KMS-11 (cell line): Measurements from ENCODE around the gene SPECC1.

Experiments
- H2AFZ ChIP-seq: fragments of 200-600 bp; sonication (generic); 2 replicates; pipeline ENCODE4 v1.6.1; 2016; ENCODE audit warnings: antibody characterized with exemption, mixed run types, low read depth
- H3K27ac ChIP-seq: fragments of 200-600 bp; sonication (generic); 2 replicates; pipeline ENCODE4 v1.6.1; 2016; ENCODE audit warnings: mild to moderate bottlenecking, mixed run types
- H3K27me3 ChIP-seq: fragments of 200-600 bp; sonication (generic); 2 replicates; pipeline ENCODE4 v1.6.1; 2017; ENCODE audit warnings: mild to moderate bottlenecking, low read depth, mixed run types, moderate library complexity; ENCODE audit not compliant: insufficient read depth
- H3K36me3 ChIP-seq: fragments of 200-600 bp; sonication (generic); 2 replicates; pipeline ENCODE4 v1.6.1; 2017; ENCODE audit warnings: mild to moderate bottlenecking, mixed run types; ENCODE audit not compliant: insufficient read depth
- H3K4me1 ChIP-seq: fragments of 200-600 bp; sonication (generic); 2 replicates; pipeline ENCODE4 v1.6.1; 2016; ENCODE audit warnings: mild to moderate bottlenecking, low read depth, mixed run types; ENCODE audit not compliant: poor library complexity, severe bottlenecking
- H3K4me2 ChIP-seq: fragments of 200-600 bp; sonication (generic); 2 replicates; pipeline ENCODE4 v1.7.0; 2016; ENCODE audit warnings: mild to moderate bottlenecking, mixed run types
- H3K4me3 ChIP-seq: fragments of 200-600 bp; sonication (generic); IDR thresholded peaks from 2 replicates; pipeline ENCODE4 v1.6.1; 2017; ENCODE audit warnings: low read depth, low read length, mixed read lengths; ENCODE audit not compliant: insufficient read depth
- H3K79me2 ChIP-seq: fragments of 200-600 bp; sonication (generic); 2 replicates; pipeline ENCODE4 v1.6.1; 2016; ENCODE audit warnings: low read depth, mixed run types; ENCODE audit not compliant: insufficient read depth
- H3K9ac ChIP-seq: fragments of 200-600 bp; sonication (generic); 2 replicates; pipeline ENCODE4 v1.6.1; 2016; ENCODE audit warnings: mild to moderate bottlenecking, mixed run types
- H4K20me1 ChIP-seq: fragments of 200-600 bp; sonication (generic); 2 replicates; pipeline ENCODE4 v1.6.1; 2016; ENCODE audit warnings: mild to moderate bottlenecking, mixed run types; ENCODE audit not compliant: insufficient read depth
- TF ChIP-seq, protein P1 (sequence below): fragments of 200-600 bp; sonication (generic); conservative IDR thresholded peaks from 2 replicates; pipeline ENCODE4 v1.6.1; 2017; ENCODE audit warnings: low read depth, mild to moderate bottlenecking, antibody characterized with exemption, low read length, moderate library complexity, mixed read lengths

Gene SPECC1

DNA sequence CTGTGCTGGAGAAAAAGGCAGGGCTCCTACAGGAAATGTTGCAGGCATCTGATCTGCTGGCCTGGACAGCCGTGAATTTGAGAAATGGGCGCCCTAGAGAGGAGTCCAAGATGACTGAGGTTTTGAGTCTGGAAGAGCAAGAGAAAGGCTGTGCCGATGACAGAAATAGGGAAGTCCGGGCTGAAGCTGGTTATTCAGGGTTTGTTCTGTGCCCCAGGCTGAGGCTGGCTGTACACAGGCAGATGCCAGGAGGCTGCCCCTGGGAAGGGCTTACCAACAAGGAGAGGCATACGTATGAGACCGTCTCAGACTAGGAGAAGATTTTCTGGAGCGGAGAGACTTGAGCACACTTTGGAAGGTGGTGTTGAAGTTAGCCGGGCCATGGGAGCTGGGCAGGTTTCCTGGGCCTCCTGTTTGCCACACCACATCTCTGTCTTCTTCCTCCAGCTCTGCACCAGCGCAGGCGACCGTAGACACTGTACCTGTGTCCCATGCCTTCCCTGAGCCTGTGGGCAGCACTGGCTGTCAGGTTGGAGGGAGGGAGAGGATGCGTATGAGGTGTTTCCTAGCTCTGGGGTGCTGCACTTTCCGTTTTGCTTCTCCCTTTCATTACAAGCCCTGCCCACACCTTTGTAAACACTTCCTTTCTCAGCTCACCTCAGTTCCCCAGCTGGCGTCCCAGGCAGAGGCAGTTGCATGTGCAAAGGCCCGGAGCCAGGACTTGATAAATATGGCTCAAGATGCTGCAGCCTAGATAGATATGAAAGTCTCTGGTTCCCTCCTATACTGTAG lies 80.8 kb downstream of the SPECC1 start:
- no peak overlapping the region for H3K4me2 ChIP-seq
- no peaks in the 10 kb centered on the region for H3K79me2 ChIP-seq
- peaks cover 20% of the 10 kb centered on the region for H3K4me1 ChIP-seq

DNA sequence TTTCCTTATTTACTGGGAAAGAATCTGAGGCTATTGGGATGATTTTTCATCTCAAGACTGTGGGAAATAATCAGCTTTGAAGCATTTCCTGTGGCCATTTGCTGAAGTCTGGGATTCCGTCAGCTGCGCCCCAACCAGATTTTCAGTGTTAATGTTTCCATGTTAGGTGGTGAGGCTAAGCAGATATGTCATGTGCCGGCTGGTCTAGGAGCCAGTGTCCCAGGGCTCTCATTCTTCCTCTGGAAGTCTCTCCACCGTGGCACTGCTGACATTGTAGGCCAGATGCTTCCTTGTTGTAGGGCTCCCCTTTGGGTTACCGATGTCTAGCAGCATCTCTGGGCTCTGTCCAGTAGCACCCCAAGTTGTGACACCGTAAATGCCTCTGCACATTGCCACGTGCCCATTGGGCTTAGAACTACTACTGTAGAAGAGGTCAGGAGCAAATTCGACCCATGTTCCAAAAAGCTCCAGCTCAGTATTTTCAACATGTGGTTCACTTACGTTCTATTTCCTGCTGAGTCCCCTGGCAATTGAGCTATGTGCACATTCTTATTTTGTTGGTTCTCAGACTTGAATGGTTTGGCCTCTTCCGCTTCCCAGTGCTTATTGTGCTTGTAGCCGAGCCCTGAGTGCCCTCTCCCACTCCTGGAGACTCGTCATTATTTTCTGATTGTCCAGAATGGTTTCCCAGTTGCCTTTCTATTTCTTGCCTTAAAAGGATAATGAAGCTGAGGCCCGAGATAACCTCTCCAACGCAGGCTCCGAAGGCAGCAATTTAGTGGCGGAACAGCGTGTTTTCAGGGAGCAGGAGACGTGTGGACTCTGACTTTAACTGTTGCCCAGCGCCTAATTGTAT lies 82.2 kb downstream of the SPECC1 start:
- Histone ChIP-seq H3K4me2 (no peak overlapping the region), H4K20me1 (no peaks in the 10 kb centered on the region), H2AFZ (no peak overlapping the region), H3K27ac (no peak overlapping the region), H3K27me3 (no peaks in the 10 kb centered on the region), H3K36me3 (no peaks in the 10 kb centered on the region), H3K4me3 (no peak overlapping the region), H3K9ac (no peak overlapping the region), H3K79me2 (no peaks in the 10 kb centered on the region), H3K4me1 (peaks cover 6% of the 10 kb centered on the region)
- TF ChIP-seq, protein P1, sequence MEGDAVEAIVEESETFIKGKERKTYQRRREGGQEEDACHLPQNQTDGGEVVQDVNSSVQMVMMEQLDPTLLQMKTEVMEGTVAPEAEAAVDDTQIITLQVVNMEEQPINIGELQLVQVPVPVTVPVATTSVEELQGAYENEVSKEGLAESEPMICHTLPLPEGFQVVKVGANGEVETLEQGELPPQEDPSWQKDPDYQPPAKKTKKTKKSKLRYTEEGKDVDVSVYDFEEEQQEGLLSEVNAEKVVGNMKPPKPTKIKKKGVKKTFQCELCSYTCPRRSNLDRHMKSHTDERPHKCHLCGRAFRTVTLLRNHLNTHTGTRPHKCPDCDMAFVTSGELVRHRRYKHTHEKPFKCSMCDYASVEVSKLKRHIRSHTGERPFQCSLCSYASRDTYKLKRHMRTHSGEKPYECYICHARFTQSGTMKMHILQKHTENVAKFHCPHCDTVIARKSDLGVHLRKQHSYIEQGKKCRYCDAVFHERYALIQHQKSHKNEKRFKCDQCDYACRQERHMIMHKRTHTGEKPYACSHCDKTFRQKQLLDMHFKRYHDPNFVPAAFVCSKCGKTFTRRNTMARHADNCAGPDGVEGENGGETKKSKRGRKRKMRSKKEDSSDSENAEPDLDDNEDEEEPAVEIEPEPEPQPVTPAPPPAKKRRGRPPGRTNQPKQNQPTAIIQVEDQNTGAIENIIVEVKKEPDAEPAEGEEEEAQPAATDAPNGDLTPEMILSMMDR = no peak

More for the DNA sequence above, 80.8 kb downstream of the SPECC1 start:
- no peak overlapping the region for H3K27ac ChIP-seq
- TF ChIP-seq, protein P1 = no peak
- no peak overlapping the region for H3K4me3 ChIP-seq
- H3K36me3 ChIP-seq = no peaks in the 10 kb centered on the region
- H4K20me1 ChIP-seq = no peaks in the 10 kb centered on the region
- H3K27me3 ChIP-seq = no peaks in the 10 kb centered on the region
- H2AFZ ChIP-seq = no peak overlapping the region
- no peak overlapping the region for H3K9ac ChIP-seq

DNA sequence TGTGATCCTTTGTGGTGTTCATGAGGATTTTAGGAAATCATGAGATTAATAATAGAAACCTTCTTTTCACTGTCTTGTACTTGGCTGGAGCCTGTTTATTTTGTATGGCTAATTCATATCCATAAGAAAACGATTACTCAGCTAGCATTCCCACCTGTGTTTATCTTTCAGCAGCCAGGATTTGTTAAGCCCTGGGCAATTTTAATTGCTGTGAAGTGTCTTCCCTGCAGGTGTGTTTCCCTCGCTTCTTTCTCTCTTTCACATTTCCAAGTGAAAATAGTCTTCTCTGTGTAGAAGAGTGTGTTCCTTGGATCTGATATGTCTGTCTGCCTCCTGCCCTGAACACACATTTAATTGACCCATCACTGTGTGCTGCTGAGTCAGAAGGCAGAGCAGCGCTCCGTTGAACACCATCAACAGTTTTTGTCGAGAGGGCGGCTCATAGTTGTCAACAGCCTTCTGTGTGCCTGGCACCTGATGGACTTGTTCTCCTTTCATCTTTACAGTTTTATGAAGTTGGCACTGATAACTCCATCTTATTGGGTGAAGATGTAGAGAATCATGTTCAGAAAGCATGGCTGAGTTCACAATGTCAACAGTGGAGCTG lies 83.2 kb downstream of the SPECC1 start:
- Histone ChIP-seq H3K27me3 (no peaks in the 10 kb centered on the region), H3K9ac (no peak overlapping the region), H3K79me2 (no peaks in the 10 kb centered on the region), H4K20me1 (no peaks in the 10 kb centered on the region), H3K36me3 (no peaks in the 10 kb centered on the region), H3K4me1 (no peaks in the 10 kb centered on the region), H3K4me2 (no peak overlapping the region), H3K27ac (no peak overlapping the region), H2AFZ (no peak overlapping the region), H3K4me3 (no peak overlapping the region)
- TF ChIP-seq, protein P1 = no peak

DNA sequence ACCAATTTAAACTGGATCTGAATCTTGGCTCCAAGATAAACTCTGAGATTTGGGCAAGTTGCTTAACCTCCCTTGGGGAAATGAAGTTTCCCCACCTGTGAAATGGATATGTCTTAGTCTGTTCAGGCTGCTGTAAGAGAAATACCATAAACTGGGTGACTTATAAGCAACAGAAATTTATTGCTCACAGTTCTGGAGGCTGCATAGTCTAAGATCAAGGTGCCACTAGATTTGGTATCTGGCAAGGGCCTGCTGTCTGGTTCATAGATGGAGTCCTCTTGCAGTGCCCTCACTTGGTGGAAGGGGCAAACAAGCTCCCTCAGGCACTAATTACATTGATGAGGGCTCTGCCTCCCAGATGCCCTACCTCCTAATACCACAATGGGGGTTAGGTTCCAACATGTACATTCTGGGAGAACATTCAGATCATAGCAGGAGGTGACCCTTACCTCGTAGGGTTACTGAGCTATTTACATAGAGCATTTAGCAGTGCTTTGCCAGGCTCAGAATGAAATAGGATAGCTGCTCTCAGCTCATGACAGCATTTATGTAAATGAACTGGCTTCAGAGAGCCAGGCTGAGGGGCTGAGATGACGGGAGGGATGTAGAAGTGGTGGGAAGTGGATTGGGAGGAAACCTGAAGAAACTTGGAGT lies 83.9 kb downstream of the SPECC1 start:
- H3K79me2 ChIP-seq = no peaks in the 10 kb centered on the region
- no peak overlapping the region for H3K4me3 ChIP-seq

More for the DNA sequence above, 83.9 kb downstream of the SPECC1 start:
- TF ChIP-seq, protein P1 = no peak
- Histone ChIP-seq H3K27me3 (no peaks in the 10 kb centered on the region), H3K4me2 (no peak overlapping the region), H3K36me3 (no peaks in the 10 kb centered on the region), H3K4me1 (no peaks in the 10 kb centered on the region), H4K20me1 (no peaks in the 10 kb centered on the region), H3K9ac (no peak overlapping the region), H2AFZ (no peak overlapping the region), H3K27ac (no peak overlapping the region)
